Left lung (tissue), 10 donors: ENCODE results near the gene ABI2. TPM values are rescaled to one million over a fixed set of nuclear protein-coding genes. Genes with fewer than 3 reads are reported as not detected.
"Not testable (repeated sequence)": the region's sequence is repeated elsewhere in the genome, so short reads cannot be mapped to it uniquely, and the experiment has no call there.

ENCODE experiments used
- ATAC-seq: fragments of 200-7000 bp; cut with Tn5 transposase; one replicate; pipeline ENCODE4 v1.9.1; 2020; ENCODE audit warnings: moderate library complexity
- DNase-seq, 4 donors: peaks; one replicate each; pipeline ENCODE4 v3.0.0-alpha.2; 2013 to 2020
- H3K27ac ChIP-seq, 2 donors: fragments of 200-600 bp; sonication (generic) in 1 of 2; one replicate each; pipeline versions ENCODE4 v1.5.0 to v1.8.0; 2020 to 2021
- H3K27me3 ChIP-seq, 2 donors: fragments of 200-600 bp; sonication (generic) in 1 of 2; one replicate each; pipeline versions ENCODE4 v1.5.0 to v1.8.0; 2020 to 2021
- H3K36me3 ChIP-seq, 2 donors: fragments of 200-600 bp; sonication (generic) in 1 of 2; one replicate each; pipeline versions ENCODE4 v1.5.0 to v1.8.0; 2020 to 2021
- H3K4me1 ChIP-seq, 2 donors: fragments of 200-600 bp; one replicate each; pipeline ENCODE4 v1.8.0; 2021
- H3K4me3 ChIP-seq, 2 donors: fragments of 200-600 bp; sonication (generic) in 1 of 2; one replicate each; pipeline versions ENCODE4 v1.5.0 to v1.8.0; 2020 to 2021; ENCODE audit warnings: mild to moderate bottlenecking in 1 of 2
- H3K9me3 ChIP-seq, 2 donors: fragments of 200-600 bp; sonication (generic) in 1 of 2; one replicate each; pipeline versions ENCODE4 v1.5.0 to v1.8.0; 2020 to 2021
- intact Hi-C, 2 donors: fragments of 100-400 bp; cut with DNase I; formaldehyde crosslinking; loops; one replicate each; pipeline versions ENCODE4 v1.11.2 to v1.14.2; 2022
- polyA plus RNA-seq, 6 donors: library from polyadenylated mRNA; unstranded; fragments of 120-200 nt; gene quantifications; one replicate each; pipeline ENCODE4 v1.2.1, GENCODE V29; 2013; ENCODE audit not compliant: insufficient read length in 6 of 6
- total RNA-seq, 2 donors: library from RNA; stranded (reverse); fragmentation: NEBNext Ultra II Directional; extraction: Animal tissue kit (Norgen Biotek cat#: 25700); gene quantifications; one replicate each; pipeline ENCODE4 v1.2.1, GENCODE V29; 2021
- TF ChIP-seq, protein P1 (sequence below), 2 donors: fragments of 200-600 bp; sonication (generic) in 1 of 2; IDR thresholded peaks; one replicate each; pipeline versions ENCODE4 v1.5.0 to v1.8.0; 2021; ENCODE audit warnings: antibody characterized with exemption in 2 of 2
- donor health status: DM: no; HTN: yes; CAD: no.
- donor health status: DM: no; HTN: no; CAD: no.

ABI2 gene
- total and polyA plus RNA-seq, 8 donors = 32.8 to 77.6 (median 72.7) TPM

DNA sequence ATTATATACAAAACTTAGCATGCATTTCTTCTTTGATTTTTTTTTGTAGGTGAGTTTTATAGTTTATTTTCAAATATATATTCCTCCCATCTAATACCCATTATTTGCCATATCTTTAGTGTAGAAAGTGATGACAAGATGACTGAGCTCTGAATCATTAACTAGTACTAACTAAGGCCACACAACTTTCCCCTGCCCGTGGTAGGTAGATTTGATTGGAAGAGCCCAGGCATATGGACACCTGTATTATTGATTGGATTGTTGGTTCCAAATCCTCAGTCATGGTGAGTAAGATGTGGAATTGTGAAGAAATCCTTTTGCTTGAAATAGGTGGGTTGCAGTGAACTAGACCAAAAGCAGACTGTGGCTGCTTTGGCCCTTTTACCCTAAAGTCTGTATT is 54.8 kb downstream of the ABI2 start:
- Histone ChIP-seq H3K4me3 (no peak overlapping the region), H3K27me3 (no peaks in the 10 kb centered on the region), H3K27ac (no peak overlapping the region), H3K9me3 (no peaks in the 10 kb centered on the region), H3K36me3 (no peaks in the 10 kb centered on the region), H3K4me1 (no peaks in the 10 kb centered on the region)
- no peak for ATAC-seq
- DNase-seq = no peak
- TF ChIP-seq, protein P1, sequence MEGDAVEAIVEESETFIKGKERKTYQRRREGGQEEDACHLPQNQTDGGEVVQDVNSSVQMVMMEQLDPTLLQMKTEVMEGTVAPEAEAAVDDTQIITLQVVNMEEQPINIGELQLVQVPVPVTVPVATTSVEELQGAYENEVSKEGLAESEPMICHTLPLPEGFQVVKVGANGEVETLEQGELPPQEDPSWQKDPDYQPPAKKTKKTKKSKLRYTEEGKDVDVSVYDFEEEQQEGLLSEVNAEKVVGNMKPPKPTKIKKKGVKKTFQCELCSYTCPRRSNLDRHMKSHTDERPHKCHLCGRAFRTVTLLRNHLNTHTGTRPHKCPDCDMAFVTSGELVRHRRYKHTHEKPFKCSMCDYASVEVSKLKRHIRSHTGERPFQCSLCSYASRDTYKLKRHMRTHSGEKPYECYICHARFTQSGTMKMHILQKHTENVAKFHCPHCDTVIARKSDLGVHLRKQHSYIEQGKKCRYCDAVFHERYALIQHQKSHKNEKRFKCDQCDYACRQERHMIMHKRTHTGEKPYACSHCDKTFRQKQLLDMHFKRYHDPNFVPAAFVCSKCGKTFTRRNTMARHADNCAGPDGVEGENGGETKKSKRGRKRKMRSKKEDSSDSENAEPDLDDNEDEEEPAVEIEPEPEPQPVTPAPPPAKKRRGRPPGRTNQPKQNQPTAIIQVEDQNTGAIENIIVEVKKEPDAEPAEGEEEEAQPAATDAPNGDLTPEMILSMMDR (IDR thresholded peaks at IDR 0.05) = no peak
- intact Hi-C loops = no loop called here

DNA sequence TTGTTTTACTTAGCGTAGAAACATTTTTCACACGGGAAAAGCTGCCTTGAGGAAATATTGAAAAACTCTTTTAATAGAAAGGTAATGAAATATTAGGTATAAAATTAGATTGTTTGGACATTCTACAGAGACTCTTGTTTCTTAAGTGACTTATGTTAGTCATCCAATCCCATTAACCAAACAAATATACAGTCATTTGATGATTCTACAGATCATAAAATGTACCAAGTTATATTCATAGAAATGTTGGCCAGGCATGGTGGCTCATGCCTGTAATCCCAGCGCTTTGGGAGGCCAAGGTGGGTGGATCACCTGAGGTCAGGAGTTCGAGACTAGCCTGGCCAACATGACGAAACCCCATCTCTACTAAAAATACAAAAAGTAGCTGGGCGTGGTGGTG is 60.0 kb downstream of the ABI2 start:
- H3K36me3 ChIP-seq, H3K27me3 ChIP-seq, DNase-seq, H3K4me1 ChIP-seq, ATAC-seq, H3K27ac ChIP-seq, H3K4me3 ChIP-seq, H3K9me3 ChIP-seq, intact Hi-C loops: not testable (repeated sequence)

DNA sequence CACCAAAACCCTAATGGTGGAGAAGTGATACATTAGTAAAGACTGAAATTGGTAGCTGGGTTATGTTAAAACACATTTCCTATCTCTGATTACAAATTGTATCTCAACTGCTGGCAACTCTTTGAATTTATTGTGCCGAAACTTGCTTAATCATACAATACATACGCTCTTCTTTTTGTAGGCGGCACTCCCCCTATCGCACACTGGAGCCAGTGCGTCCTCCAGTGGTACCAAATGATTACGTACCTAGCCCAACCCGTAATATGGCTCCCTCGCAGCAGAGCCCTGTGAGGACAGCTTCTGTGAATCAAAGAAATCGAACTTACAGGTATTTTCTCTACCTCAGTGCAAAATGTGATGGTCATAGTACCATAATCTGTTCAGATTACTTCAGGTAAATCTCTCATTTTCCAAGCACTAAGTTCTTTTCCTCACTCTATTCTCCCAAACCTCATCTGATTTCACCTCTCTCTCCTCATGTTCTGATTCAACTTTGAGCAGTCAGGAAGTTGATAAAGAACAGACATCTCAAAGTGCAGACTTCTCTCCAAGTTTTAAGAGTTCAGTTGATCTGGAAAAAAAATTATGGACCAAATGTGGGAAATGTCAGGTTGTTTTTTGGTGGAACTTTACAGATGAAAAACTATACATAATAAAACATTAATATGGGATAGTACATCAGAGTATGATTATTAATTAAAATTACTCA is 66.5 kb downstream of the ABI2 start:
- H3K9me3 ChIP-seq = peaks cover 0 to 4% of the 10 kb centered on the region in 2 donors
- no peaks in the 10 kb centered on the region for H3K27me3 ChIP-seq
- no peak overlapping the region for H3K27ac ChIP-seq
- TF ChIP-seq, protein P1 (IDR thresholded peaks at IDR 0.05) = no peak
- no peaks in the 10 kb centered on the region for H3K4me1 ChIP-seq
- peaks cover 0 to 5% of the 10 kb centered on the region in 2 donors for H3K36me3 ChIP-seq
- intact Hi-C loops = no loop called here
- no peak for DNase-seq
- H3K4me3 ChIP-seq = no peak overlapping the region
- ATAC-seq = no peak

DNA sequence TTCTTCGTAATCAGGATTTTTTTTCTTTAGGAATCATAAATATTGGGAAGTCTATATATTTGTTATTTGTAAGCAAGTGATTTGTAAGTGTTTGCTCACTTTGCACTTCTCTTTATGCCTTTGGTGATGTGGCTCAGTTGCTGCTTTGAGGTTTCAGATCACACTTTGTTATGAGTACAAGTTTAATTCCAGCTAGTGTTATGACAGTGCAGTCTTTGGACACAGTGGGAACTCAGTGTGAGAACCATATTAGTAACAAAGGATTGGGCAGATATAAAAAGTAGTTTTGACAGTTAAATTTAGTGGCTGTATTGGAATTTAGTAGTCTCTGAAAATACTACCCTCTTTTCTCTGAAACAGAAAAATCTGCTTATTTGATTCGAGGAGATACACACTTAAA is 67.7 kb downstream of the ABI2 start:
- H3K4me3 ChIP-seq = no peak overlapping the region
- ATAC-seq (no peak), DNase-seq (no peak)
- H3K27ac ChIP-seq = no peak overlapping the region
- intact Hi-C loops = no loop called here
- no peaks in the 10 kb centered on the region for H3K27me3 ChIP-seq
- H3K36me3 ChIP-seq = peaks cover 0 to 5% of the 10 kb centered on the region in 2 donors
- no peaks in the 10 kb centered on the region for H3K4me1 ChIP-seq
- TF ChIP-seq, protein P1 (IDR thresholded peaks at IDR 0.05) = no peak
- peaks cover 0 to 4% of the 10 kb centered on the region in 2 donors for H3K9me3 ChIP-seq

DNA sequence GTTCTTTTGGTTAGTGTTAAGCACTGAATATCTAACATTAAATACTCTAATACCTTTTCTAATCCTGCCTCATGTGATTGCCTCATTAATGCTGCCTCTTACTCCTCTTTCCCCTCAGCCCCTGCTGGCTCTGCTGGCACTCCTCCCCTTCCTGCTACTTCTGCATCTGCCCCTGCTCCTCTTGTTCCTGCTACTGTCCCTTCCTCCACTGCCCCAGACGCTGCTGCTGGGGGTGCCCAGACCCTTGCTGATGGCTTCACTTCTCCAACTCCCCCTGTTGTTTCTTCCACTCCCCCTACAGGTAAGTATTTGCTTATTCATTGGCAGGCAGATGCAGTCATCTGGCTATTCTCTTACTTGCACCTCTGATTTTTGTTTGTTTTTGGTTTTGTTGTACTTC is 68.5 kb downstream of the ABI2 start:
- DNase-seq (no peak), ATAC-seq (no peak)
- intact Hi-C loops = no loop called here
- peaks cover 0 to 5% of the 10 kb centered on the region in 2 donors for H3K36me3 ChIP-seq
- no peaks in the 10 kb centered on the region for H3K27me3 ChIP-seq
- H3K4me3 ChIP-seq = no peak overlapping the region
- H3K27ac ChIP-seq = no peak overlapping the region
- TF ChIP-seq, protein P1 (IDR thresholded peaks at IDR 0.05) = no peak
- peaks cover 0 to 4% of the 10 kb centered on the region in 2 donors for H3K9me3 ChIP-seq
- H3K4me1 ChIP-seq = no peaks in the 10 kb centered on the region

DNA sequence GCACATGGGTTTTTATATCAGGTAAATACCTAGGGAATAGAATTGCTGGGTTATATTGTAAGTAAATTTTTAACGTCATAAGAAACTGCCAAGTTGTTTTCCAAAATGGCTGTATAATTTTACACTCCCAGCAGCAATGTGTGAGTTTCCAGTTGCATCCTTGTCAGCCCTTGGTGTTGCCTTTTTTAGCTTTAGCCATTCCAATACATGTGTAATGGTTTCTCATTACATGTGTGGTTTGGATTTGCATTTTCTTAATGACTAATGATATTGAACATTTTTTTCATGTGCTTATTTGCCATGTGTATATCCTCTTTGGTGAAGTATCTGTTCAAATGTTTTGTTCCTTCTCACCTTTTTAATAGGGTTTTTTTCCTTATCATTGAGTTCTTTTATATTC is 70.8 kb downstream of the ABI2 start:
- intact Hi-C loops = no loop called here
- peaks cover 0 to 5% of the 10 kb centered on the region in 2 donors for H3K36me3 ChIP-seq
- DNase-seq = no peak
- TF ChIP-seq, protein P1 (IDR thresholded peaks at IDR 0.05) = no peak
- H3K27ac ChIP-seq = no peak overlapping the region
- H3K4me1 ChIP-seq = no peaks in the 10 kb centered on the region
- ATAC-seq = no peak
- no peak overlapping the region for H3K4me3 ChIP-seq
- H3K27me3 ChIP-seq = no peaks in the 10 kb centered on the region
- peaks cover 0 to 4% of the 10 kb centered on the region in 2 donors for H3K9me3 ChIP-seq
